GM18951 (cell line): ENCODE results near the gene C1orf198.
"Not testable (repeated sequence)": the region's sequence is repeated elsewhere in the genome, so short reads cannot be mapped to it uniquely, and the experiment has no call there.

ENCODE experiments used
- POLR2A ChIP-seq: IDR thresholded peaks from 4 replicates; pipeline ENCODE4 v1.6.1; 2011; ENCODE audit warnings: mild to moderate bottlenecking; ENCODE audit not compliant: insufficient read length, insufficient read depth; ENCODE audit errors: extremely low read depth
- in situ Hi-C: fragments of 300-500 bp; cut with MboI; formaldehyde crosslinking; loops from one replicate; pipeline ENCODE4 v1.12.0; 2022; ENCODE audit warnings: low sequenced_read_pairs, mixed read lengths, inconsistent platforms; ENCODE audit not compliant: unreplicated experiment

C1orf198 gene

GRCh38 chr1:230849451-230850224 lies 18.7 kb downstream of the C1orf198 start:
- in situ Hi-C loops = no loop called here
- TF ChIP-seq POLR2A = no peak

- in situ Hi-C loops = no loop called here
- no peak for TF ChIP-seq POLR2A
Measured at GRCh38 chr1:230848235-230848634, 20.1 kb downstream of the C1orf198 start.

- in situ Hi-C loops = not testable (repeated sequence)
Measured at GRCh38 chr1:230845184-230845583, 23.1 kb downstream of the C1orf198 start.

- in situ Hi-C loops = no loop called here
- TF ChIP-seq POLR2A = no peak
Measured at GRCh38 chr1:230844561-230844960, 23.8 kb downstream of the C1orf198 start.

GRCh38 chr1:230843503-230844309 lies 24.6 kb downstream of the C1orf198 start:
- no peak for TF ChIP-seq POLR2A
- in situ Hi-C loops = no loop called here

GRCh38 chr1:230842801-230843200 lies 25.5 kb downstream of the C1orf198 start:
- no peak for TF ChIP-seq POLR2A
- in situ Hi-C loops = no loop called here

GRCh38 chr1:230839173-230839572 lies 29.1 kb downstream of the C1orf198 start:
- in situ Hi-C loops = no loop called here
- TF ChIP-seq POLR2A = no peak

- no peak for TF ChIP-seq POLR2A
- in situ Hi-C loops = no loop called here
Measured at GRCh38 chr1:230836793-230837192, 31.5 kb downstream of the C1orf198 start.

GRCh38 chr1:230836347-230836746 lies 32.0 kb downstream of the C1orf198 start:
- no peak for TF ChIP-seq POLR2A
- in situ Hi-C loops = no loop called here

- no peak for TF ChIP-seq POLR2A
- in situ Hi-C loops = no loop called here
Measured at GRCh38 chr1:230834292-230834691, 34.0 kb downstream of the C1orf198 start.

- no peak for TF ChIP-seq POLR2A
- in situ Hi-C loops = no loop called here
Measured at GRCh38 chr1:230833511-230833910, 34.8 kb downstream of the C1orf198 start.

- in situ Hi-C loops = no loop called here
- TF ChIP-seq POLR2A = no peak
Measured at GRCh38 chr1:230832476-230832875, 35.8 kb downstream of the C1orf198 start.

- in situ Hi-C loops = no loop called here
- TF ChIP-seq POLR2A = no peak
Measured at GRCh38 chr1:230831771-230832170, 36.5 kb downstream of the C1orf198 start.

GRCh38 chr1:230828421-230828820 lies 39.9 kb downstream of the C1orf198 start:
- no peak for TF ChIP-seq POLR2A
- in situ Hi-C loops = no loop called here
